ENCODE measurements around the gene TCTA. TPM values are rescaled to one million over a fixed set of nuclear protein-coding genes. Genes with fewer than 3 reads are reported as not detected.

The TCTA gene
- total and polyA plus RNA-seq, 9 of the 15 experiments (the other 6 are each of a cell fraction or from before 2014, with no cell fraction given), result 4.0 to 15.4 (median 8.2) TPM

- Histone ChIP-seq H3K4me1 (replicated peaks in 1 of 2; ENCODE audit: control insufficient read depth in 2 of 2, insufficient read depth in 2 of 2, low read length in 2 of 2) (peaks cover 2 to 27% of the 10 kb centered on the region in 2 experiments; a peak in 3 of 5 replicates), H4K20me1 (replicated peaks; ENCODE audit: control insufficient read depth, insufficient read depth, low read length) (no peaks in the 10 kb centered on the region), H3K36me3 (ENCODE audit: control insufficient read depth, insufficient read depth, low read length) (no peaks in the 10 kb centered on the region), H3K27ac (ENCODE audit: extremely low read depth, low read depth, low read length) (no peak overlapping the region), H3K9ac (ENCODE audit: insufficient read depth in 1 of 2, low read depth in 2 of 2, low read length in 2 of 2) (peak overlapping the region in 1 of 2 experiments; percentile 17; a peak in 1 of 4 replicates), H3K9me3 (replicated peaks; ENCODE audit: control insufficient read depth, insufficient read depth, low read depth, low read length) (no peaks in the 10 kb centered on the region), H2AFZ (ENCODE audit: low read depth, low read length) (no peak overlapping the region), H3K9me1 (ENCODE audit: control insufficient read depth, insufficient read depth, low read length) (no peaks in the 10 kb centered on the region), H3K4me2 (ENCODE audit: insufficient read depth, low read length) (no peak overlapping the region), H3K4me3 (no peak overlapping the region), H3K27me3 (ENCODE audit: control insufficient read depth in 2 of 2, insufficient read depth in 2 of 2, low read length in 2 of 2) (no peaks in the 10 kb centered on the region), H3K79me2 (ENCODE audit: control insufficient read depth, insufficient read depth, low read length) (no peaks in the 10 kb centered on the region)
- in situ Hi-C loops (cut with MboI) (loop anchor here (25.0 kb wide), 1 partner anchor 263 kb away; the partner anchor contains the start of genes CCDC71 and KLHDC8B), intact Hi-C loops (cut with micrococcal nuclease) (loop anchor here (5.0 kb wide), 1 partner anchor 83 kb away; the partner anchor contains the start of gene USP4)
- DNase-seq (ENCODE audit: extremely low read depth in 1 of 4, low spot score in 3 of 4) (no peak), FAIRE-seq (no peak), ATAC-seq (no peak)
- ChIA-PET CTCF (ENCODE audit: low intra/inter-chr PET ratio) (no interaction called here), POLR2A (interaction anchor here (0.7 kb wide), 1 partner anchor 15 kb away, joined by 3 read pairs; no protein-coding TSS in a partner anchor)
- BruUV-seq (replicated peaks), result no TSS peak
- 90% methylated on average over 6 of the region's 6 CpGs for WGBS (ENCODE audit: insufficient coverage, low coverage, missing lambda C conversion rate)
- TF ChIP-seq MTA3 (IDR thresholded peaks at IDR 0.05; ENCODE audit: borderline replicate concordance) (no peak), FOXO4 (CRISPR knock-in tag; IDR thresholded peaks at IDR 0.05) (no peak), HMG20A (CRISPR knock-in tag; conservative IDR thresholded peaks at IDR 0.05) (no peak), RREB1 (CRISPR knock-in tag; IDR thresholded peaks at IDR 0.05) (no peak), ZNF668 (CRISPR knock-in tag; IDR thresholded peaks at IDR 0.05) (no peak), SREBF2 (CRISPR knock-in tag; IDR thresholded peaks at IDR 0.05) (no peak), USF2 (CRISPR knock-in tag; IDR thresholded peaks at IDR 0.05) (no peak), PRMT5 (CRISPR knock-in tag; IDR thresholded peaks at IDR 0.05) (no peak), BACH1 (tag; IDR thresholded peaks at IDR 0.05) (no peak)
Observed at GRCh38 chr3:49424816-49425215, 12.6 kb downstream of the TCTA start.

Data from K562 (cell line).